Right lobe of liver (tissue), 4 donors: Measurements from ENCODE around the gene ALDH1B1.

ENCODE experiments used
- POLR2A ChIP-seq: fragments of 450-650 bp; IDR thresholded peaks from one replicate; pipeline ENCODE4 v1.6.1; 2017; ENCODE audit warnings: antibody characterized with exemption, mild to moderate bottlenecking
- TF ChIP-seq, protein P1 (sequence below), 4 donors: fragments of 200-600 bp in 3 of 4; fragments of 450-650 bp in 1 of 4; IDR thresholded peaks; one replicate each; pipeline versions ENCODE4 v1.5.1 to v1.8.0; 2016 to 2022; ENCODE audit warnings: antibody characterized with exemption in 4 of 4, mild to moderate bottlenecking in 2 of 4
- donor health status: DM: no; HTN: no; CAD: no.
- donor health status: DM: no; HTN: no; CAD: no.
- donor health status: DM: no; HTN: yes; CAD: no.

DNA sequence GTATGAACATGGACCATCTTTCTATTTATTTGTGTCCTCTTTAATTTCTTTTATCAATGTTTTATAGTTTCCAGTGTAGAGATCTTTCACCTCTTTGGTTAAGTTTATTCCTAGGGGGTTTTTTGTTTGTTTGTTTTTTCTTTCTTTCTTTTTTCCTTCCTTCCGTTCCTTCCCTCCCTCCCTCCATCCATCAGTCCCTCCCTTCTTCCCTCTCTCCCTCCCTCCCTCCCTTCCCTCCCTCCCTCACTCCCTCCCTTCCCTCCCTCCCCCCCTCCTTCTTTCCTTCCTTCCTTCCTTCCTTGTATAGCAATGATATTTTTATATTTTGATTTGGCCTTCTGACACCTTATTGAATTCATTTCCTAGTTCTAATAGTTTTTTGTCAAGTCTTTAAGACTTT lies 55.2 kb downstream of the ALDH1B1 start:
- TF ChIP-seq, protein P1, sequence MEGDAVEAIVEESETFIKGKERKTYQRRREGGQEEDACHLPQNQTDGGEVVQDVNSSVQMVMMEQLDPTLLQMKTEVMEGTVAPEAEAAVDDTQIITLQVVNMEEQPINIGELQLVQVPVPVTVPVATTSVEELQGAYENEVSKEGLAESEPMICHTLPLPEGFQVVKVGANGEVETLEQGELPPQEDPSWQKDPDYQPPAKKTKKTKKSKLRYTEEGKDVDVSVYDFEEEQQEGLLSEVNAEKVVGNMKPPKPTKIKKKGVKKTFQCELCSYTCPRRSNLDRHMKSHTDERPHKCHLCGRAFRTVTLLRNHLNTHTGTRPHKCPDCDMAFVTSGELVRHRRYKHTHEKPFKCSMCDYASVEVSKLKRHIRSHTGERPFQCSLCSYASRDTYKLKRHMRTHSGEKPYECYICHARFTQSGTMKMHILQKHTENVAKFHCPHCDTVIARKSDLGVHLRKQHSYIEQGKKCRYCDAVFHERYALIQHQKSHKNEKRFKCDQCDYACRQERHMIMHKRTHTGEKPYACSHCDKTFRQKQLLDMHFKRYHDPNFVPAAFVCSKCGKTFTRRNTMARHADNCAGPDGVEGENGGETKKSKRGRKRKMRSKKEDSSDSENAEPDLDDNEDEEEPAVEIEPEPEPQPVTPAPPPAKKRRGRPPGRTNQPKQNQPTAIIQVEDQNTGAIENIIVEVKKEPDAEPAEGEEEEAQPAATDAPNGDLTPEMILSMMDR (IDR thresholded peaks at IDR 0.05), result no peak
- TF ChIP-seq POLR2A, result no peak
